Bronchial epithelial cell (primary cell): ENCODE measurements around the gene ZNF311. TPM values are rescaled to one million over a fixed set of nuclear protein-coding genes. Genes with fewer than 3 reads are reported as not detected.
A peak's percentile ranks its signal among the peaks of the same experiment; 100 is the strongest.

ENCODE experiments used
- DNase-seq: peaks from one replicate; pipeline ENCODE4 v3.0.0-alpha.2; 2010; ENCODE audit warnings: low read depth
- FAIRE-seq: peaks from 2 replicates; lab custom pipeline; 2011; peaks lifted over from hg19 to GRCh38; lab: Jason Lieb, UNC
- H3K27me3 ChIP-seq: 2 replicates; pipeline ENCODE4 v1.5.1; 2011; ENCODE audit warnings: low read length; ENCODE audit not compliant: control insufficient read depth, insufficient read depth
- H3K36me3 ChIP-seq: 2 replicates; pipeline ENCODE4 v1.5.1; 2011; ENCODE audit warnings: low read length; ENCODE audit not compliant: control insufficient read depth, insufficient read depth
- H3K4me3 ChIP-seq: 2 replicates; pipeline ENCODE4 v1.5.1; 2011; ENCODE audit warnings: mild to moderate bottlenecking, low read depth, low read length, control low read depth
- total RNA-seq: library from RNA; depleted of rRNA; stranded (reverse); fragments of >200 nt; gene quantifications from 2 replicates; pipeline ENCODE4 v1.2.1, GENCODE V29; 2014
- TF ChIP-seq, protein P1 (sequence below): IDR thresholded peaks from 2 replicates; pipeline ENCODE4 v1.5.1; 2011; ENCODE audit warnings: mild to moderate bottlenecking, moderate library complexity, low read length, control low read depth, inconsistent platforms; ENCODE audit not compliant: insufficient read depth, severe bottlenecking

The ZNF311 gene
- total RNA-seq, 1 donor from 2014 or later = 3.9 TPM

DNA sequence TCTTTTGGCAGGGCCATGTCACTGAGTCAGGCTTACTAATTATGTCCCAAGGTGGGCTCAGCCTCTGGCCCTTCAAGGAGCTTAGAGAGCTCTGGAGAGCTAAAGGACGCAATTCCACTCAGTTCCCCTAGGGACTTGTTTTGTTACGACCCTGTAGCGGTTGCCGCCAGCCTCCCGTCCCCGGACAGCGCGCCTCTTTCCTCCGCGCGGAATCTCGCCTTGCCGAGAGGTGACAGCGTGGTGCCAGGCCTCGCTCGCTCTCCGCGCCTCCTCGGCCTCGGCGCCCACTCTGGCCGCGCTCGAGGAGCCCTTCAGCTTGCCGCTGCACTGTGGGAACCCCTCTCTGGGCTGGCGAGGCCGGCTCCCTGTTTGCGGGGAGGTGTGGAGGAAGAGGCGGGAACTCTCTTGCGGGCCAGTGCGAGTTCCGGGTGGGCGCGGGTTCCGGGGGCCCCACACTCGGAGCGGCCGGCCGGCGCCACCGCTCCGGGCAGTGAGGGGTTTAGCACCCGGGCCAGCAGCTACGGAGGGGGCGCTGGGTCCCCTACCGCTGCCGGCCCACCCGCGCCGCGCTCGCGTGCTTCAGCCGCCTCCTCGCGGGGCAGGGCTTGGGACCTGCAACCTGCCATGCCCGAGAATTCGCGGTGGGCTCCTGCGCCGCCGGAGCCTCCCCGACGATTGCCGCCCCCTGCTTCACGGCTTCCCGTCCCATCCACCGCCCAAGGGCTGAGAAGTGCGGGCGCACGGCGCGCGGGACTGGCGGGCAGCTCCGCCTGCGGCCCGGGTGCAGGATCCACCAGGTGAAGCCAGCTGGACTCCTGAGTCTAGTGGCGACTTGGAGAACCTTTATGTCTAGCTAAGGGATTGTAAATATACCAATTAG, 9.9 kb upstream of the ZNF311 start:
- Histone ChIP-seq H3K27me3 (no peaks in the 10 kb centered on the region), H3K36me3 (no peaks in the 10 kb centered on the region), H3K4me3 (no peak overlapping the region)
- FAIRE-seq (no peak), DNase-seq (no peak)
- TF ChIP-seq, protein P1, sequence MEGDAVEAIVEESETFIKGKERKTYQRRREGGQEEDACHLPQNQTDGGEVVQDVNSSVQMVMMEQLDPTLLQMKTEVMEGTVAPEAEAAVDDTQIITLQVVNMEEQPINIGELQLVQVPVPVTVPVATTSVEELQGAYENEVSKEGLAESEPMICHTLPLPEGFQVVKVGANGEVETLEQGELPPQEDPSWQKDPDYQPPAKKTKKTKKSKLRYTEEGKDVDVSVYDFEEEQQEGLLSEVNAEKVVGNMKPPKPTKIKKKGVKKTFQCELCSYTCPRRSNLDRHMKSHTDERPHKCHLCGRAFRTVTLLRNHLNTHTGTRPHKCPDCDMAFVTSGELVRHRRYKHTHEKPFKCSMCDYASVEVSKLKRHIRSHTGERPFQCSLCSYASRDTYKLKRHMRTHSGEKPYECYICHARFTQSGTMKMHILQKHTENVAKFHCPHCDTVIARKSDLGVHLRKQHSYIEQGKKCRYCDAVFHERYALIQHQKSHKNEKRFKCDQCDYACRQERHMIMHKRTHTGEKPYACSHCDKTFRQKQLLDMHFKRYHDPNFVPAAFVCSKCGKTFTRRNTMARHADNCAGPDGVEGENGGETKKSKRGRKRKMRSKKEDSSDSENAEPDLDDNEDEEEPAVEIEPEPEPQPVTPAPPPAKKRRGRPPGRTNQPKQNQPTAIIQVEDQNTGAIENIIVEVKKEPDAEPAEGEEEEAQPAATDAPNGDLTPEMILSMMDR = no peak

DNA sequence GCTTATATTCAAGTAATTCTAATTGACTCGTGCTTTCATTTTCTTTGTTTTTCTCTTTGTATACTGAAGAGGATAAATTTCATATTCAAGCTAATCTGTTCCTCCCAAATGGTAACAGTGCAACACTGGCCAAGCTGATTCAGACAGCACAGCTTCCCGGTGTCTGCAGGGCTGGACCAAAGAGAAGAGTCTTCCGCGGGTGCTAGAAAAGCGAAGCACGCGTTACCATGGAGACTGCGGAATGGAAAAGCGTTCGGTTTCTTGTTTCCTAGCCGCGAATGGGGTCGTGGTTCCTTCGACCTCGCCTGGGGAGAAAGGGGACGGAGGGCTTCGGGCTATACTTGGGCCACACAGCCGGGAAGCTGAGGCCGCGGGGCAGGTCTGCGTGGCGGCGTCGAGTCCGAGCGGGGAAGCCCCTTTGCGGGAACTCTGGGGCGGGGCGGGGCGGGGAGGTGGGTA, 6.2 kb upstream of the ZNF311 start:
- DNase-seq = peak; percentile 25
- FAIRE-seq = no peak
- TF ChIP-seq, protein P1 = no peak
- H3K27me3 ChIP-seq = no peaks in the 10 kb centered on the region
- no peaks in the 10 kb centered on the region for H3K36me3 ChIP-seq
- H3K4me3 ChIP-seq = peak overlapping the region; percentile 42

DNA sequence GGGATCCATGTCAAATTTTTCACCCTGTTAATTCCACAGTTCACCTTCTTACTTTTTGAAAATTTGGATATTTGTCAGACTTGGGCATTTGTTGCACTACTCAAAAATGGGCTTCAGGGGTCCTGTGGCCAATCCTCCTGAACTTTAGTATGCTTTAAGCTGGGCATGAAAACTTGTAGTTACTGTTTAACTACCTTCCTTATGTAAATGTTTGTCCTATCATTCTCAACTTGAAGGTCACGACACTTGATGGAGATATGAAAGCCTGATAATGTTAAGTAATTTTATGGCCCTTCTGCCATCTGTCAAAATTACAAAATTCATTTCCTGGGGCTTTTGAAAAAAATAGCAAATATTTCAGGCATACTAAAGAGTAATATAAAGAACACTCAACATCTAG, 4.2 kb upstream of the ZNF311 start:
- Histone ChIP-seq H3K36me3 (no peaks in the 10 kb centered on the region), H3K4me3 (no peak overlapping the region), H3K27me3 (no peaks in the 10 kb centered on the region)
- DNase-seq (no peak), FAIRE-seq (no peak)
- TF ChIP-seq, protein P1 = no peak

DNA sequence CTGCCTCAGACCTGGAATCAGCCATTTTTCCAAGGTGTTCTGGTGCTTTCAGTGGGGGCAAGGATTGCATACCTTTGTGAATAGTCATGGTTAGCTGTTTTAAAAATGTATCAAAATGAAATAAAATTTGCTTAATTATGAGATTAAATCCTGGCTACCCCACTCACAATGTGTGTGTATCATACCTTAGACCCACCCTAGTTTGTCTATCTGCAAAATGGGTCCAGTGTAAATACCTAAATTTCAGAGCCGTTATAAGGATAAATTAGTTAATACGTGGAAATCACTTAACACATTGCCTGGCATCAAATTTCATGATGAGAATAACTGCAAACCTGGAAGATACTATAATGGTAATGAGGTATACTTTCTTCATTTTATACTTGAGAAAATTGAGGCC, 3.0 kb upstream of the ZNF311 start:
- TF ChIP-seq, protein P1 = no peak
- H3K4me3 ChIP-seq = no peak overlapping the region
- no peak for FAIRE-seq
- H3K27me3 ChIP-seq = no peaks in the 10 kb centered on the region
- DNase-seq = no peak
- no peaks in the 10 kb centered on the region for H3K36me3 ChIP-seq

DNA sequence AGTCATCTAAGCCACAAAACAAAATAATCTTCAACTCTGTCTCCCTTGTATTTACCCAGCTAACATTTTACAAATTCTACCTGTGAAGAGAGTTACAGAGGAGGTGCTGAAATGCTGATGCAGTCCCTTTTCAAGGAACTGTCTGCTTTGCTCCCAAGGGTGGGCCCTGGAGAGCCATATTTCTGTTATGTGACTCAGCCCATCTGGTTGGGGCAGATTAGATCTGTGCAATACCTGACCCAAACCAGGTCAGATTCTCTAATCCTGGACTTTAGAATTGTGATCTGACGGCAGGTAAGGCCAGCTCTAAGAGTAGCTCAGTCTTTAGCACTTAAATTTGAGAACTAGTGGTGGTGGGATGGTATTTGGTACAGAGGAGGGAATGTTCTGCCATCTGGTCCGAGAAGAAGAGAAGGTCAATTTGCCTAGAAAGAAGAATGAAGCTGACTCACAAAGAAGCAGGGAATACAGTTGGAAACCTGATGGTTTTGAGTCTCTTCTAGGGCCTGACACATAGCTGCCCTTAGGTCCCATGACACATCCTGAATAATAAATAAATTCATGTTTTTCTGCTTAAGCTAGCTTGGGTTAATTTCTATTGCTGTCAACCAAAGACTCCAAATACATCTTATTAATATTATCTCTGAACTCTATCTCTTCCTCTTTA, 8.1 kb downstream of the ZNF311 start:
- no peak for FAIRE-seq
- TF ChIP-seq, protein P1 = no peak
- H3K4me3 ChIP-seq = no peak overlapping the region

More for the DNA sequence above, 8.1 kb downstream of the ZNF311 start:
- no peaks in the 10 kb centered on the region for H3K36me3 ChIP-seq
- DNase-seq = peak; percentile 22
- H3K27me3 ChIP-seq = no peaks in the 10 kb centered on the region
